NB4 (cell line): ENCODE results near the gene NOC4L.

Source experiments
- CTCF ChIP-seq: IDR thresholded peaks from one replicate; pipeline ENCODE4 v1.5.1; 2012; ENCODE audit warnings: low read depth, low read length
- POLR2A ChIP-seq: IDR thresholded peaks from 2 replicates; pipeline ENCODE4 v1.6.1; 2011; ENCODE audit warnings: mild to moderate bottlenecking; ENCODE audit not compliant: insufficient read length; ENCODE audit errors: extremely low read depth

- TF ChIP-seq CTCF (no peak), POLR2A (no peak)
These were observed 10.9 kb downstream of the NOC4L start for GRCh38 chr12:132154941-132155770.
